ENCODE measurements around the gene C4orf50.

C4orf50 gene

GRCh38 chr4:6043843-6044242, 25.6 kb upstream of the C4orf50 start:
- DNase-seq (ENCODE audit: low read depth), result no peak

- DNase-seq (ENCODE audit: low read depth), result no peak
These were observed 25.0 kb upstream of the C4orf50 start for GRCh38 chr4:6043188-6043587.

- no peak for DNase-seq (ENCODE audit: low read depth)
These were observed 24.2 kb upstream of the C4orf50 start for GRCh38 chr4:6042293-6043063.

GRCh38 chr4:6041800-6042199, 23.6 kb upstream of the C4orf50 start:
- DNase-seq (ENCODE audit: low read depth), result no peak

GRCh38 chr4:6038711-6039110, 20.5 kb upstream of the C4orf50 start:
- DNase-seq (ENCODE audit: low read depth), result no peak

GRCh38 chr4:6035786-6036185, 17.6 kb upstream of the C4orf50 start:
- DNase-seq (ENCODE audit: low read depth), result no peak

- DNase-seq (ENCODE audit: low read depth), result no peak
These were observed 15.2 kb upstream of the C4orf50 start for GRCh38 chr4:6033381-6033780.

- no peak for DNase-seq (ENCODE audit: low read depth)
These were observed 14.3 kb upstream of the C4orf50 start for GRCh38 chr4:6032249-6033244.

GRCh38 chr4:6031846-6032245, 13.6 kb upstream of the C4orf50 start:
- DNase-seq (ENCODE audit: low read depth), result no peak

GRCh38 chr4:6030679-6031078, 12.4 kb upstream of the C4orf50 start:
- DNase-seq (ENCODE audit: low read depth), result no peak

- DNase-seq (ENCODE audit: low read depth), result no peak
These were observed 11.0 kb upstream of the C4orf50 start for GRCh38 chr4:6029254-6029653.

- DNase-seq (ENCODE audit: low read depth), result no peak
These were observed 9.9 kb upstream of the C4orf50 start for GRCh38 chr4:6028168-6028567.

GRCh38 chr4:6027392-6027791, 9.2 kb upstream of the C4orf50 start:
- no peak for DNase-seq (ENCODE audit: low read depth)

GRCh38 chr4:6024313-6024960, 6.2 kb upstream of the C4orf50 start:
- no peak for DNase-seq (ENCODE audit: low read depth)

- DNase-seq (ENCODE audit: low read depth), result peak; percentile 5
These were observed 5.5 kb upstream of the C4orf50 start for GRCh38 chr4:6023731-6024130.

- DNase-seq (ENCODE audit: low read depth), result no peak
These were observed 4.5 kb upstream of the C4orf50 start for GRCh38 chr4:6022607-6023288.

GRCh38 chr4:6021831-6022606, 3.8 kb upstream of the C4orf50 start:
- no peak for DNase-seq (ENCODE audit: low read depth)

GRCh38 chr4:6020613-6021012, 2.4 kb upstream of the C4orf50 start:
- no peak for DNase-seq (ENCODE audit: low read depth)

GRCh38 chr4:6019316-6020263, 1.4 kb upstream of the C4orf50 start:
- DNase-seq (ENCODE audit: low read depth), result peak; percentile 5

- no peak for DNase-seq (ENCODE audit: low read depth)
These were observed 431 bp downstream of the C4orf50 start for GRCh38 chr4:6017800-6018199.
